ENCODE measurements around the gene RFFL. TPM values are rescaled to one million over a fixed set of nuclear protein-coding genes. Genes with fewer than 3 reads are reported as not detected.

Gene RFFL
- total and polyA plus RNA-seq, 2 experiments from 2014 or later: 4.2 to 9.0 TPM

DNA sequence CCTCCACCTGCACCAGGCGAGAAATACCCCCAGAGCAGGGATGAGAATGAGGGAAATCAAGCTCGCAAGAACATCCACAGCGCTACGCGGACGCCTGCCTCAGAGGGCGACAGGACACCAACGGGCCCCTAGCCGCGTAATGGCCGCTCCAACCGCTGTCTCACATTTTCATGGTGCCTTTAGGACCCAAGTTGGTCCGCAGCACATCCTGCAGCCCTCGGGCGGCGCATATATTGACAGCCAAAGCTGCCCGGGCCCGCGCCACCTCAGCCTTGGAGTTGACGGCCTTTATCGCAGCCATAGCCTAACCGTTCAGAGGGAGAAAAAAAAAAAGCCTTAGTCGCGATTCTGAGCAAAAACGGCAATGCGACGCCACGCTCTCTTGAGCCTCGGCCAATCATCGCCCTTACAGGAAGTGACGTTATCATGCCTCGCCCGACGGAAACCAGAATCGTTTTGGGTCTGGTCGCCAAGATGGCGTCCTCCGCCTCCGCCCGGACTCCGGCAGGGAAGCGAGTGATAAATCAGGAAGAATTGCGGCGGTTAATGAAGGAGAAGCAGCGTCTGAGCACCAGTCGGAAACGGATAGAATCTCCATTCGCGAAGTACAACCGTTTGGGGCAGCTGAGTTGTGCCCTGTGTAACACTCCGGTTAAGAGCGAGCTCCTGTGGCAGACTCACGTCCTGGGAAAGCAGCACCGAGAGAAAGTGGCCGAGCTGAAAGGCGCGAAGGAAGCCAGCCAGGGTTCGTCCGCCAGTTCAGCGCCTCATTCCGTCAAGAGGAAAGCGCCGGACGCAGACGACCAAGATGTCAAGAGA lies 102.2 kb downstream of the RFFL start, which contains the start of the genes CCT6B and ZNF830:
CCT6B (minus strand) TSS at position 368 of the 819 bp plus-strand sequence; CDS start at position 301, 67 bp downstream.
ZNF830 (plus strand) TSS at position 448 of the 819 bp plus-strand sequence; CDS start at position 475, 27 bp downstream.
- Histone ChIP-seq H3K9me3 (ENCODE audit: low read depth) (no peaks in the 10 kb centered on the region), H3K27me3 (replicated peaks; ENCODE audit: insufficient read depth) (no peaks in the 10 kb centered on the region), H4K20me1 (ENCODE audit: insufficient read depth) (no peaks in the 10 kb centered on the region), H3K4me1 (ENCODE audit: insufficient read depth) (peaks cover 18% of the 10 kb centered on the region), H3F3A (ENCODE audit: insufficient read depth) (no peaks in the 10 kb centered on the region), H3K79me2 (ENCODE audit: insufficient read depth) (peaks cover 35% of the 10 kb centered on the region), H3K9ac (peak within 1 kb of the TSS; percentile 96), H3K9me2 (ENCODE audit: insufficient read depth) (no peaks in the 10 kb centered on the region), H3K4me3 (peak within 1 kb of the TSS; percentile 88), H2AFZ (peak within 1 kb of the TSS; percentile 95), H3K27ac (peak within 1 kb of the TSS; percentile 89), H3K36me3 (ENCODE audit: low read depth) (0 out of 2 replicates have a peak, but pooled peaks cover 13% of the 10 kb centered on the region), H3K4me2 (ENCODE audit: unreplicated experiment) (peak within 1 kb of the TSS; percentile 91)
- 1 to 2% methylated on average over 63 to 65 of the region's 65 CpGs for WGBS, 2 experiments (ENCODE audit: low coverage in 1 of 2, low lambda C conversion rate in 2 of 2, missing lambda C conversion rate in 2 of 2)
- TF ChIP-seq EZH2phosphoT487 (IDR thresholded peaks at IDR 0.05; ENCODE audit: insufficient read depth, low read depth) (no peak), EZH2 (IDR thresholded peaks at IDR 0.05; ENCODE audit: insufficient read depth, poor library complexity, severe bottlenecking) (no peak)
- in situ Hi-C loops (cut with MboI): no loop called here
- peak; percentile 99 for DNase-seq

DNA sequence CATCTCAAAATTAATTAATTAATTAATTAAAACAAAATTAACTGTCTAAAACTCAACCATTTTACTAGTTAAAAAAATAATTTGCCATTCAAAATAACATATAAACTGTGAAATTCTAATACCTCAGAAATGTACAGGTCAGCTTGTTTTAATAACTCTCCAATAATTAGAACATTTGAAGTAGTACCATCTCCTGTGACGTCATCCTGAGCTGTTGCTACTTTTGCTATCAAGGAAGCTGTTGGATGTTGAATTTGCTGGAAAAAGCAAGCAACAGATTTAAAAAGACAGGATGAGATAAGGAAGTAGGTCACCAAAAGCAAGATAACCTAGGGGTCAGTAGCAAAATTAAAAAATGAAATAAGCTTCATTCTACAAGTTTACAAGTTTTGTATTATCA lies 105.1 kb downstream of the RFFL start:
- H3K79me2 ChIP-seq (ENCODE audit: insufficient read depth): peaks cover 20% of the 10 kb centered on the region
- no peaks in the 10 kb centered on the region for H4K20me1 ChIP-seq (ENCODE audit: insufficient read depth)
- no peak overlapping the region for H2AFZ ChIP-seq
- no peak for DNase-seq
- H3K4me1 ChIP-seq (ENCODE audit: insufficient read depth): peaks cover 17% of the 10 kb centered on the region
- no peak overlapping the region for H3K4me3 ChIP-seq
- no peaks in the 10 kb centered on the region for H3K9me2 ChIP-seq (ENCODE audit: insufficient read depth)
- no peaks in the 10 kb centered on the region for H3K9me3 ChIP-seq (ENCODE audit: low read depth)
- no peaks in the 10 kb centered on the region for H3K36me3 ChIP-seq (ENCODE audit: low read depth)
- no peak overlapping the region for H3K9ac ChIP-seq
- TF ChIP-seq EZH2 (IDR thresholded peaks at IDR 0.05; ENCODE audit: insufficient read depth, poor library complexity, severe bottlenecking): no peak
- no peak for TF ChIP-seq EZH2phosphoT487 (IDR thresholded peaks at IDR 0.05; ENCODE audit: insufficient read depth, low read depth)
- in situ Hi-C loops (cut with MboI): no loop called here
- H3K4me2 ChIP-seq (ENCODE audit: unreplicated experiment): no peak overlapping the region
- no peak overlapping the region for H3K27ac ChIP-seq
- 47 to 48% methylated on average over 1 of the region's 1 CpG for WGBS, 2 experiments (ENCODE audit: low coverage in 1 of 2, low lambda C conversion rate in 2 of 2, missing lambda C conversion rate in 2 of 2)
- no peaks in the 10 kb centered on the region for H3K27me3 ChIP-seq (replicated peaks; ENCODE audit: insufficient read depth)
- H3F3A ChIP-seq (ENCODE audit: insufficient read depth): no peaks in the 10 kb centered on the region

Small RNAs within 50 kb of the gene (small RNA-seq; reads per million reads assigned to genes)
- not detected for gene AC004223.1 (ENCODE audit: low read depth, low replicate concordance)
- not detected for gene RNU6-840P (ENCODE audit: low read depth, low replicate concordance)

Other genes with a start within 250 kb of the RFFL start
- gene CCT6B, start 102.2 kb downstream of the RFFL start, total RNA-seq (2014; rRNA removed; shearing (Covaris generic)): 2.2 and 2.9 TPM in 2 replicates
- 3.8 and 4.6 TPM in 2 replicates for gene CCT6B, start 102.2 kb downstream of the RFFL start, polyA plus RNA-seq (2016; fragmentation: Nextera tagmentation; extraction: Ambion mirVana)
- 4.5 and 4.6 TPM in 2 replicates for gene ZNF830, start 102.2 kb downstream of the RFFL start, total RNA-seq (2014; rRNA removed; shearing (Covaris generic))
- 10.2 and 10.6 TPM in 2 replicates for gene ZNF830, start 102.2 kb downstream of the RFFL start, polyA plus RNA-seq (2016; fragmentation: Nextera tagmentation; extraction: Ambion mirVana)
- gene LIG3, start 83.2 kb downstream of the RFFL start, total RNA-seq (2014; rRNA removed; shearing (Covaris generic)): 14.4 and 22.0 TPM in 2 replicates
- 11.8 and 12.4 TPM in 2 replicates for gene LIG3, start 83.2 kb downstream of the RFFL start, polyA plus RNA-seq (2016; fragmentation: Nextera tagmentation; extraction: Ambion mirVana)
- gene RAD51D, start 56.2 kb upstream of the RFFL start, total RNA-seq (2014; rRNA removed; shearing (Covaris generic)): 2.8 and 9.9 TPM in 2 replicates
- 7.7 and 8.0 TPM in 2 replicates for gene RAD51D, start 56.2 kb upstream of the RFFL start, polyA plus RNA-seq (2016; fragmentation: Nextera tagmentation; extraction: Ambion mirVana)
- gene FNDC8, start 57.9 kb upstream of the RFFL start, total RNA-seq (2014; rRNA removed; shearing (Covaris generic)): not detected in 2 replicates
- not detected in 2 replicates for gene FNDC8, start 57.9 kb upstream of the RFFL start, polyA plus RNA-seq (2016; fragmentation: Nextera tagmentation; extraction: Ambion mirVana)
- gene NLE1, start 78.6 kb upstream of the RFFL start, total RNA-seq (2014; rRNA removed; shearing (Covaris generic)): 16.7 and 18.5 TPM in 2 replicates
- gene NLE1, start 78.6 kb upstream of the RFFL start, polyA plus RNA-seq (2016; fragmentation: Nextera tagmentation; extraction: Ambion mirVana): 6.8 and 6.9 TPM in 2 replicates
- gene UNC45B, start 84.1 kb upstream of the RFFL start, total RNA-seq (2014; rRNA removed; shearing (Covaris generic)): not detected in 2 replicates
- not detected in 2 replicates for gene UNC45B, start 84.1 kb upstream of the RFFL start, polyA plus RNA-seq (2016; fragmentation: Nextera tagmentation; extraction: Ambion mirVana)
- gene SLC35G3, start 130.7 kb upstream of the RFFL start, total RNA-seq (2014; rRNA removed; shearing (Covaris generic)): not detected in 2 replicates
- gene SLC35G3, start 130.7 kb upstream of the RFFL start, polyA plus RNA-seq (2016; fragmentation: Nextera tagmentation; extraction: Ambion mirVana): not detected in 2 replicates
- 57.3 and 72.7 TPM in 2 replicates for gene SLFN5, start 179.4 kb upstream of the RFFL start, total RNA-seq (2014; rRNA removed; shearing (Covaris generic))
- 33.4 and 33.9 TPM in 2 replicates for gene SLFN5, start 179.4 kb upstream of the RFFL start, polyA plus RNA-seq (2016; fragmentation: Nextera tagmentation; extraction: Ambion mirVana)